ENCODE data around the gene CAPN5. TPM values are rescaled to one million over a fixed set of nuclear protein-coding genes. Genes with fewer than 3 reads are reported as not detected.

The CAPN5 gene
- polyA plus RNA-seq, 1 experiment, result 18.4 TPM

GRCh38 chr11:77172666-77172982, 105.9 kb downstream of the CAPN5 start:
- DNase-seq (ENCODE audit: low read depth), result no peak
- peaks cover 3% of the 10 kb centered on the region for H3K27me3 ChIP-seq (ENCODE audit: control insufficient read depth, insufficient read depth, low read length)
- CTCF ChIA-PET, result interaction anchor here (1.9 to 2.2 kb wide), 2 partner anchors 16 to 45 kb away, joined by 7 to 8 read pairs; partner anchors contain the start of gene MYO7A
- H3K4me3 ChIP-seq (ENCODE audit: low read depth, low read length), result no peak overlapping the region
- H3K36me3 ChIP-seq (ENCODE audit: control insufficient read depth, insufficient read depth, low read length), result no peaks in the 10 kb centered on the region
- no peak for TF ChIP-seq CTCF (IDR thresholded peaks at IDR 0.05; ENCODE audit: insufficient read depth, low read depth, low read length)
- POLR2A ChIA-PET, result no interaction called here

- ChIA-PET CTCF (interaction anchor here (1.0 to 4.0 kb wide), 5 partner anchors 15 to 46 kb away, joined by 3 to 27 read pairs (median 7); partner anchors contain the start of gene MYO7A), POLR2A (no interaction called here)
- H3K36me3 ChIP-seq (ENCODE audit: control insufficient read depth, insufficient read depth, low read length), result no peaks in the 10 kb centered on the region
- no peak overlapping the region for H3K4me3 ChIP-seq (ENCODE audit: low read depth, low read length)
- DNase-seq (ENCODE audit: low read depth), result no peak
- TF ChIP-seq CTCF (IDR thresholded peaks at IDR 0.05; ENCODE audit: insufficient read depth, low read depth, low read length), result no peak
- peaks cover 3% of the 10 kb centered on the region for H3K27me3 ChIP-seq (ENCODE audit: control insufficient read depth, insufficient read depth, low read length)
Measured at GRCh38 chr11:77173494-77173893, 106.7 kb downstream of the CAPN5 start.

- ChIA-PET CTCF (interaction anchor here (0.6 to 4.0 kb wide), 6 partner anchors 9 to 374 kb away, joined by 3 to 27 read pairs (median 4); no protein-coding TSS in a partner anchor), POLR2A (no interaction called here)
- TF ChIP-seq CTCF (IDR thresholded peaks at IDR 0.05; ENCODE audit: insufficient read depth, low read depth, low read length), result no peak
- no peak for DNase-seq (ENCODE audit: low read depth)
- H3K36me3 ChIP-seq (ENCODE audit: control insufficient read depth, insufficient read depth, low read length), result no peaks in the 10 kb centered on the region
- no peak overlapping the region for H3K4me3 ChIP-seq (ENCODE audit: low read depth, low read length)
- peaks cover 3% of the 10 kb centered on the region for H3K27me3 ChIP-seq (ENCODE audit: control insufficient read depth, insufficient read depth, low read length)
Measured at GRCh38 chr11:77174559-77174958, 107.8 kb downstream of the CAPN5 start.

GRCh38 chr11:77175021-77175842, 108.5 kb downstream of the CAPN5 start:
- H3K4me3 ChIP-seq (ENCODE audit: low read depth, low read length), result no peak overlapping the region
- CTCF ChIA-PET, result interaction anchor here (1.1 to 4.0 kb wide), 3 partner anchors 14 to 373 kb away, joined by 4 to 27 read pairs (median 5); no protein-coding TSS in a partner anchor
- H3K36me3 ChIP-seq (ENCODE audit: control insufficient read depth, insufficient read depth, low read length), result no peaks in the 10 kb centered on the region
- TF ChIP-seq CTCF (IDR thresholded peaks at IDR 0.05; ENCODE audit: insufficient read depth, low read depth, low read length), result no peak
- POLR2A ChIA-PET, result no interaction called here
- peaks cover 3% of the 10 kb centered on the region for H3K27me3 ChIP-seq (ENCODE audit: control insufficient read depth, insufficient read depth, low read length)
- no peak for DNase-seq (ENCODE audit: low read depth)

Other genes starting within 250 kb of the CAPN5 start
- gene ACER3, start 206.1 kb upstream of the CAPN5 start, polyA plus RNA-seq (2011; rRNA removed), result 9.7 and 13.9 TPM in 2 replicates
- gene B3GNT6, start 32.6 kb upstream of the CAPN5 start, polyA plus RNA-seq (2011; rRNA removed), result not detected in 2 replicates
- 0.21 TPM in 1 of 2 replicates, not detected in the other for gene OMP, start 35.9 kb downstream of the CAPN5 start, polyA plus RNA-seq (2011; rRNA removed)
- gene MYO7A, start 61.3 kb downstream of the CAPN5 start, polyA plus RNA-seq (2011; rRNA removed), result 0.01 and 0.04 TPM in 2 replicates
- not detected in 2 replicates for gene GDPD4, start 234.7 kb downstream of the CAPN5 start, polyA plus RNA-seq (2011; rRNA removed)